Breast epithelium (tissue), 4 donors: ENCODE measurements around the gene MRFAP1. TPM values are rescaled to one million over a fixed set of nuclear protein-coding genes. Genes with fewer than 3 reads are reported as not detected.

Source experiments
- DNase-seq, 2 donors: peaks; one replicate each; pipeline ENCODE4 v3.0.0-alpha.2; 2019; ENCODE audit warnings: low spot score in 2 of 2
- H3K27ac ChIP-seq, 2 donors: fragments of 200-600 bp; sonication (generic) in 1 of 2; one replicate each; pipeline ENCODE4 v1.5.1; 2016 to 2019; ENCODE audit warnings: mild to moderate bottlenecking in 1 of 2
- H3K27me3 ChIP-seq, 2 donors: fragments of 200-600 bp; sonication (generic) in 1 of 2; one replicate each; pipeline versions ENCODE4 v1.5.1 to v1.6.0; 2017 to 2019; ENCODE audit warnings: control low read depth in 1 of 2, mild to moderate bottlenecking in 1 of 2
- H3K36me3 ChIP-seq: fragments of 200-600 bp; one replicate; pipeline ENCODE4 v1.5.1; 2019
- H3K4me1 ChIP-seq, 2 donors: fragments of 200-600 bp; sonication (generic); one replicate each; pipeline ENCODE4 v1.5.1; 2016 to 2019; ENCODE audit warnings: control low read depth in 1 of 2
- H3K4me3 ChIP-seq, 3 donors: fragments of 200-600 bp; sonication (generic); 1 replicate in 2 of 3; 2 replicates in 1 of 3; pipeline ENCODE4 v1.5.1; 2016 to 2019; ENCODE audit warnings: mild to moderate bottlenecking in 3 of 3, moderate library complexity in 2 of 3
- H3K9me3 ChIP-seq, 2 donors: fragments of 200-600 bp; sonication (generic) in 1 of 2; one replicate each; pipeline ENCODE4 v1.5.1; 2016 to 2019; ENCODE audit warnings: control low read depth in 1 of 2
- POLR2A ChIP-seq: fragments of 450-650 bp; IDR thresholded peaks from one replicate; pipeline ENCODE4 v1.6.1; 2016; ENCODE audit warnings: antibody characterized with exemption, mild to moderate bottlenecking, moderate library complexity
- POLR2AphosphoS5 ChIP-seq, 3 donors: sonication (generic); formaldehyde crosslinking; IDR thresholded peaks; one replicate each; pipeline ENCODE4 v1.6.1; 2017; ENCODE audit warnings: antibody characterized with exemption in 3 of 3
- intact Hi-C: fragments of 100-400 bp; cut with DNase I; formaldehyde crosslinking; loops from one replicate; pipeline ENCODE4 v1.15.1; 2023; ENCODE audit warnings: low total_unique reads
- total RNA-seq, 3 donors: library from RNA; depleted of rRNA; stranded (reverse); fragments of >200 nt; gene quantifications; one replicate each; pipeline ENCODE4 v1.1.0, GENCODE V29; 2016
- TF ChIP-seq, protein P1 (sequence below), 3 donors: fragments of 450-650 bp; IDR thresholded peaks; one replicate each; pipeline ENCODE4 v1.5.1; 2016 to 2017; ENCODE audit warnings: antibody characterized with exemption in 3 of 3, mild to moderate bottlenecking in 3 of 3, moderate library complexity in 3 of 3

Gene MRFAP1
- total RNA-seq, 3 donors from 2014 or later = 119 to 172 (median 142) TPM

DNA sequence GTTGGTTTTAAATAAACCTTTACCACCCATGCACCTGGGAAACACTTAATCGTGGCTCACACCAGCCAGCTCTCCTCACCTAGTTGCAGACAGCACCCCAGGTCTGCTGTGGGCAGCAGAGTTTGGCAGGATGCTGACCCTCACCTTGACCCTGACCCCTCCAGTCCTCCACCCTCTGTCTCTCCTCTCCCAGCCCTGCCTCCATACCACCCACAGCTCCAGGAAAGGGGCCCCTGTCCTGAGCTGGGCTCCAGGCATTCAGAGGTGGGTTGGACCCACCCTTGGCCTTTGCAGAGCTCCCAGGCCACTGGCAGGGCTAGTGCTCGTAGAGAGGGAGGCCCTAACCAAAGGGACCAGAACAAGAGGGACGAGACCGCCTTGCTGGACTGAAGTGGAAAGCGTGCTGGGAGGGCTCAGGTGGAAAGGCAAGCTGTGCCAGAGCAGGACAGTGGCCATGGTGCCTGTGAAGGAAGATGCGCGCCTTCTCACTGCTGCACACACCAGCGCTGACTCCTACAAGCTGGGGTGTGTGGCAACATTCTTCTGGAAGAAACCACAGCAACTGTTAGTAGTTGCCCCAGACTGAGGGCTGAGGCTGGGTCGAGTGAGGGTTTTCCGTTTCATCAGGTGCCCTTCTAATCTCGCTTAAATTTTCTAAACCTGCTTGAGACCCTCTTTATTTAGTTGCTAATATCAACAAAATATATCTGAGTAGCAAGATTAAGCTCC, 42.5 kb downstream of the MRFAP1 start:
- Histone ChIP-seq H3K4me1 (no peaks in the 10 kb centered on the region), H3K27ac (no peak overlapping the region), H3K27me3 (no peaks in the 10 kb centered on the region), H3K4me3 (no peak overlapping the region), H3K9me3 (no peaks in the 10 kb centered on the region), H3K36me3 (no peaks in the 10 kb centered on the region)
- no peak for DNase-seq
- intact Hi-C loops = no loop called here
- TF ChIP-seq POLR2AphosphoS5 (IDR thresholded peaks at IDR 0.05) (no peak), POLR2A (no peak)
- TF ChIP-seq, protein P1, sequence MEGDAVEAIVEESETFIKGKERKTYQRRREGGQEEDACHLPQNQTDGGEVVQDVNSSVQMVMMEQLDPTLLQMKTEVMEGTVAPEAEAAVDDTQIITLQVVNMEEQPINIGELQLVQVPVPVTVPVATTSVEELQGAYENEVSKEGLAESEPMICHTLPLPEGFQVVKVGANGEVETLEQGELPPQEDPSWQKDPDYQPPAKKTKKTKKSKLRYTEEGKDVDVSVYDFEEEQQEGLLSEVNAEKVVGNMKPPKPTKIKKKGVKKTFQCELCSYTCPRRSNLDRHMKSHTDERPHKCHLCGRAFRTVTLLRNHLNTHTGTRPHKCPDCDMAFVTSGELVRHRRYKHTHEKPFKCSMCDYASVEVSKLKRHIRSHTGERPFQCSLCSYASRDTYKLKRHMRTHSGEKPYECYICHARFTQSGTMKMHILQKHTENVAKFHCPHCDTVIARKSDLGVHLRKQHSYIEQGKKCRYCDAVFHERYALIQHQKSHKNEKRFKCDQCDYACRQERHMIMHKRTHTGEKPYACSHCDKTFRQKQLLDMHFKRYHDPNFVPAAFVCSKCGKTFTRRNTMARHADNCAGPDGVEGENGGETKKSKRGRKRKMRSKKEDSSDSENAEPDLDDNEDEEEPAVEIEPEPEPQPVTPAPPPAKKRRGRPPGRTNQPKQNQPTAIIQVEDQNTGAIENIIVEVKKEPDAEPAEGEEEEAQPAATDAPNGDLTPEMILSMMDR (IDR thresholded peaks at IDR 0.05) = no peak

DNA sequence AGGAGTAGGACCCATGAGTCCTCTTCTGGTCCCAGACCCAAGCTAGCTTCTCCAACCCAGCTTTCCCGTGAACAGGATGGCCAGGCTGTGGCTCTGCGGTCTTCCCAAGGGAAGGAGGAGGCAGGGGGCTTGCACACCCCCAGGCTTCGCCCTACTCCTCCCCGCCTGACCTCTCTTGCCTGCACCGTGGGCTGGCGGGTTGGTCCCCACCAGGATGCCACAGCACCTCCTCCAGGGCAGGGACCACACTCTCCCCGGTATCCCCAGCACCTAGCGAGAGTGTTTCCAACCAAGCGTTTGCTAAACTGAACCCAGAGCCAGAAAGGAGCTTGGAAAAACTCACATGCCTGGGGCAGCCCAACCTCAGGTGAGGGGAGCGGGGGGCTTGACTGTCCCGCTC, 44.2 kb downstream of the MRFAP1 start:
- H3K9me3 ChIP-seq = no peaks in the 10 kb centered on the region
- H3K27ac ChIP-seq = no peak overlapping the region
- H3K4me3 ChIP-seq = no peak overlapping the region
- intact Hi-C loops = loop anchor here (1.0 kb wide), 1 partner anchor 20 kb away; no protein-coding TSS in a partner anchor
- no peaks in the 10 kb centered on the region for H3K27me3 ChIP-seq
- TF ChIP-seq, protein P1 (IDR thresholded peaks at IDR 0.05) = no peak
- no peak for TF ChIP-seq POLR2A
- no peak for TF ChIP-seq POLR2AphosphoS5 (IDR thresholded peaks at IDR 0.05)
- H3K36me3 ChIP-seq = no peaks in the 10 kb centered on the region
- peaks cover 6 to 9% of the 10 kb centered on the region in 2 donors for H3K4me1 ChIP-seq
- DNase-seq = no peak

DNA sequence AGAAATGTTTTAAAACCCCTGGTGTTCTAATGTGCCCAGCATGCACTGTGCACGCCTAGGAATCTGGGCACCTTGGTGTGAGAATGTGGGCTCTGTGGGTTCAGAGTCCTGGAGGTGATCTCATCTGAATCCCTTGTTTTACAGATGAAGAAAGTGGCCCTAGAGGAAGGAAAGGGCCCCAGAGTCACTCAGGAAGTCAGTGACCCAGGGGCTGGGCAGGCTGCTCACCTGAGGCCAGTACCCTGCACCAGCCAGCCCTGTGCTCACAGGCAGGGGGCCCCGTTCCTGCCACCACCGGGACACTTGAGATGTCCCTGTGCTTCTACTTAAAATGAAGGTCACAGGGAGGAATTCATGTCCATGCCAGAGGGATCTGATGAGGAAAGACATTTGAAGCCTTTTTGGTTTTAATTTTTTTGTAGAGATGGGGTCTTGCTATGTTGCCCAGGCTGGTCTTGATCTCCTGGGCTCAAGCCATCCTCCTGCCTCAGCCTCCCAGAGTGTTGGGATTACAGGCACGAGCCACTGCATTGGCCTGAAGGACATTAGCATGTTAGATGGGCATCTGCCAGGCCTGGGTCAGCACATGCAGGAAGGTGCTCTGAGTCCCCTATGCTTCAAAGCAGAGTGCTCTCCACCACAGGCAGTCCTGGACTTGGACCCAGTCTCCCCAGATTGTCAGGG, 45.8 kb downstream of the MRFAP1 start:
- H3K4me3 ChIP-seq = no peak overlapping the region
- intact Hi-C loops = no loop called here
- no peaks in the 10 kb centered on the region for H3K36me3 ChIP-seq
- H3K27ac ChIP-seq = no peak overlapping the region
- H3K27me3 ChIP-seq = no peaks in the 10 kb centered on the region
- peaks cover 6 to 9% of the 10 kb centered on the region in 2 donors for H3K4me1 ChIP-seq
- no peak for DNase-seq
- no peaks in the 10 kb centered on the region for H3K9me3 ChIP-seq
- TF ChIP-seq POLR2A (no peak), POLR2AphosphoS5 (IDR thresholded peaks at IDR 0.05) (no peak)
- TF ChIP-seq, protein P1 (IDR thresholded peaks at IDR 0.05) = no peak

DNA sequence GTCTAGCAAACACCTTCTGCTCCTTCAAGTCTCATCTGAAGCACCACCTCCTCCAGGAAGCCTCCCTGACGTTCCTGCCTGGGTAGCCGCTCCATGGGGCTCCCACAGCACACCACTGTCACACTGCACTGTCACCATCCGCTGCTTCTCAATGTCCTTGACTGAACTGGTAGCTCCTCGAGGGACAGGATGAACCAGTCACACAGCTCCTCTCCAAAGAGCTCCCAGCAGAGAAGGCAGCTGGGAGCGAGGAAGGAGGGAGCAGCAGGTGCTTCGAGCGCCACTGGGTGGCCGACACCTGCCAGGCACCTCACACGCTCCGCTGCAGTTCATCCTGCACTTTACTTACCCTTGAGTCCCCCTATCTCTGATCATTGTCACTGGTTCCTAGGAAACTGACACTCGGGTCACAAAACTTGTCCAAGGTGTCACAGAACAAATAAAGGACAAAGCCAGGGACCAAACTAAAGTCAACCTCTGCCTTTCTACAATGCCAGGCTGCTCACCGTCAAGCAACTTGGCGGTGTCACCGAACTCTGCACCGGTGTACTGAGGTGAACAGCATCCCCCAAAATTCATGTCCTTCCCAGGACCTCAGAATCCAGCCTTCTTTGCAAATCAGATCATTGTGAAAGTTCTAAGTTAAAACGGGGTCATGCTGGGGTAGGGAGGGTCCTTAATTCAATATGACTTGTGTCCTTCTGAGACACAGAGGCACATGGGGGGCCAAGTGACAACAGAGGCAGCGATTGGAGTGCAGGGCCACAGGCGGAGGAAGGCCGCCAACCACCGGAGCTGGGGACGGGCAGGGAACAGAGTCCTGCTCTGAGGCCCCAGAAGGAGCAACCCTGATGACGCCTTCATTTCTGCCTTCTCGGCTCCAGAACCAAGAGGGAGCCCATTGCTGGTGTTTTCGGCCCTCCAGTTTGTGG, 47.7 kb downstream of the MRFAP1 start:
- H3K27me3 ChIP-seq = no peaks in the 10 kb centered on the region
- DNase-seq = peak; percentile 62 to 79
- peaks cover 6 to 9% of the 10 kb centered on the region in 2 donors for H3K4me1 ChIP-seq
- TF ChIP-seq, protein P1 (IDR thresholded peaks at IDR 0.05) = peak; percentile 9 to 62 (median 58)
- TF ChIP-seq POLR2AphosphoS5 (IDR thresholded peaks at IDR 0.05) (no peak), POLR2A (no peak)
- no peaks in the 10 kb centered on the region for H3K36me3 ChIP-seq
- no peaks in the 10 kb centered on the region for H3K9me3 ChIP-seq
- intact Hi-C loops = no loop called here
- peak overlapping the region in 2 of 3 donors; percentile 6 to 47 for H3K4me3 ChIP-seq
- peak overlapping the region; percentile 89 for H3K27ac ChIP-seq
